DND-41 (cell line): Measurements from ENCODE around the gene CEACAM1.

Source experiments
- ATAC-seq: fragments of 200-7000 bp; cut with Tn5 transposase; 3 replicates; pipeline ENCODE4 v1.9.1; 2021; ENCODE audit warnings: low read depth; ENCODE audit not compliant: insufficient read depth
- DNase-seq: peaks from one replicate; pipeline ENCODE4 v3.0.0-alpha.2; 2020
- H2AFZ ChIP-seq: 2 replicates; pipeline ENCODE4 v1.6.0; 2012; ENCODE audit warnings: low read depth, low read length
- H3K27ac ChIP-seq: 2 replicates; pipeline ENCODE4 v1.5.1; 2012; ENCODE audit warnings: low read length, inconsistent platforms
- H3K27me3 ChIP-seq: fragments of 200-600 bp; sonication (generic); 2 replicates; pipeline ENCODE4 v1.6.0; 2012; ENCODE audit warnings: low read length, mild to moderate bottlenecking, inconsistent platforms; ENCODE audit not compliant: insufficient read depth, poor library complexity
- H3K36me3 ChIP-seq: 2 replicates; pipeline ENCODE4 v1.5.1; 2012; ENCODE audit warnings: low read length, inconsistent platforms; ENCODE audit not compliant: insufficient read depth
- H3K4me1 ChIP-seq: 2 replicates; pipeline ENCODE4 v1.5.1; 2012; ENCODE audit warnings: mild to moderate bottlenecking, low read length; ENCODE audit not compliant: insufficient read depth
- H3K4me2 ChIP-seq: 2 replicates; pipeline ENCODE4 v1.6.0; 2012; ENCODE audit warnings: mild to moderate bottlenecking, moderate library complexity, low read length, inconsistent platforms; ENCODE audit not compliant: insufficient read depth
- H3K4me3 ChIP-seq, 2 experiments: fragments of 200-600 bp in 1 of 2; shearing (Covaris generic) in 1 of 2; 2 replicates each; pipeline ENCODE4 v1.5.1; 2012 to 2016; ENCODE audit warnings: inconsistent platforms in 2 of 2, low read length in 2 of 2, mild to moderate bottlenecking in 2 of 2, low read depth in 1 of 2, moderate library complexity in 1 of 2
- H3K79me2 ChIP-seq: 2 replicates; pipeline ENCODE4 v1.6.0; 2012; ENCODE audit warnings: low read length, inconsistent platforms; ENCODE audit not compliant: insufficient read depth
- H3K9ac ChIP-seq: 2 replicates; pipeline ENCODE4 v1.6.0; 2012; ENCODE audit warnings: low read depth, mild to moderate bottlenecking, inconsistent platforms, low read length, moderate library complexity
- H3K9me3 ChIP-seq: 2 replicates; pipeline ENCODE4 v1.5.1; 2012; ENCODE audit warnings: low read length, moderate library complexity, mild to moderate bottlenecking, inconsistent platforms; ENCODE audit not compliant: insufficient read depth, severe bottlenecking
- H4K20me1 ChIP-seq: 2 replicates; pipeline ENCODE4 v1.6.0; 2012; ENCODE audit warnings: low read length; ENCODE audit not compliant: insufficient read depth
- EZH2 ChIP-seq: IDR thresholded peaks from 3 replicates; pipeline ENCODE4 v1.6.1; 2012; ENCODE audit warnings: borderline replicate concordance, low read depth, mild to moderate bottlenecking, moderate library complexity, low read length, inconsistent platforms; ENCODE audit not compliant: severe bottlenecking
- TF ChIP-seq, protein P1 (sequence below): IDR thresholded peaks from 2 replicates; pipeline ENCODE4 v1.5.1; 2012; ENCODE audit warnings: borderline replicate concordance, low read length, moderate library complexity, mild to moderate bottlenecking; ENCODE audit not compliant: poor library complexity, severe bottlenecking; ENCODE audit errors: extremely low read depth

Gene CEACAM1

DNA sequence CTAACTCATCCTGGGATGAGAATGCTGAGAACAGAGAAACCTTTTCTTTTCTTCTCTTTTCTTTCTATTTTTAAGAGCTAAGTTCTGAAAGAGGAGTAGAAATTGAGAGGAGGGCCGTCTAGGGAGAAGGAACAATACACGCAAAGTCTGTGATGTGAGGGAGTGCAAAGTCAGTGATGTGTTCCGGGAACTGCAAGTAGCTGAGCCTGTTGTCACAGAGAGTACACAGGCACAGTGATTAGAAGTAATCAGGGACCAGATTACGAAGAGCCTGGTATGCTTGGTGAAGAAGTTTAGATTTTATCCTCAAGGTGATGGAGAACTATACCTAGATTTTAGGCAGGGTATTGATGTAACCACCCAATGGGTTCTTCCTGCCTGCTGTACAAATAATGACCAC is 53.5 kb downstream of the CEACAM1 start:
- H3K9me3 ChIP-seq: no peaks in the 10 kb centered on the region
- H3K4me1 ChIP-seq: no peaks in the 10 kb centered on the region
- H3K4me2 ChIP-seq: no peak overlapping the region
- no peaks in the 10 kb centered on the region for H3K79me2 ChIP-seq
- no peaks in the 10 kb centered on the region; the same call in 1 of the 2 replicates for H4K20me1 ChIP-seq
- H3K9ac ChIP-seq: no peak overlapping the region
- ATAC-seq (no peak), DNase-seq (no peak)
- H3K27me3 ChIP-seq: no peaks in the 10 kb centered on the region
- TF ChIP-seq, protein P1, sequence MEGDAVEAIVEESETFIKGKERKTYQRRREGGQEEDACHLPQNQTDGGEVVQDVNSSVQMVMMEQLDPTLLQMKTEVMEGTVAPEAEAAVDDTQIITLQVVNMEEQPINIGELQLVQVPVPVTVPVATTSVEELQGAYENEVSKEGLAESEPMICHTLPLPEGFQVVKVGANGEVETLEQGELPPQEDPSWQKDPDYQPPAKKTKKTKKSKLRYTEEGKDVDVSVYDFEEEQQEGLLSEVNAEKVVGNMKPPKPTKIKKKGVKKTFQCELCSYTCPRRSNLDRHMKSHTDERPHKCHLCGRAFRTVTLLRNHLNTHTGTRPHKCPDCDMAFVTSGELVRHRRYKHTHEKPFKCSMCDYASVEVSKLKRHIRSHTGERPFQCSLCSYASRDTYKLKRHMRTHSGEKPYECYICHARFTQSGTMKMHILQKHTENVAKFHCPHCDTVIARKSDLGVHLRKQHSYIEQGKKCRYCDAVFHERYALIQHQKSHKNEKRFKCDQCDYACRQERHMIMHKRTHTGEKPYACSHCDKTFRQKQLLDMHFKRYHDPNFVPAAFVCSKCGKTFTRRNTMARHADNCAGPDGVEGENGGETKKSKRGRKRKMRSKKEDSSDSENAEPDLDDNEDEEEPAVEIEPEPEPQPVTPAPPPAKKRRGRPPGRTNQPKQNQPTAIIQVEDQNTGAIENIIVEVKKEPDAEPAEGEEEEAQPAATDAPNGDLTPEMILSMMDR: no peak
- no peak for TF ChIP-seq EZH2
- no peak overlapping the region for H3K27ac ChIP-seq
- H3K36me3 ChIP-seq: no peaks in the 10 kb centered on the region
- no peak overlapping the region for H3K4me3 ChIP-seq
- H2AFZ ChIP-seq: no peak overlapping the region

DNA sequence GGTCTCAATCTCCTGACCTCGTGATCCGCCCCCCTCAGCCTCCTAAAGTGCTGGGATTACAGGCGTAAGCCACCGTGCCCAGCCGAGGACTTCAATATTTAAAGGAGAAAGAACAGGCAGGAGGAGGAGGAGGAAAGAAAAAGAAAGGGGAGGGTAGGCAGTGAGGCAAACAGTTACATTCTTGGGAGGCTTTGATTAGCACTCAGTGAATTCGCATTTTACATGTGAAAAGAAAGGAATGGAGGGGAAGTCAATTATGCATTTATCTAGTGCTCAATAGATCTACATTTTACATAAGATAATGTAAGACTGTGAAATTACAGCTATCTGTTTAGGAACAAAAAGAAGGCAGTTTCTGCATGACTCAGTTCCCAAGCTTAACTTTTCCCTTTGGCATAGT is 54.6 kb downstream of the CEACAM1 start:
- Histone ChIP-seq H3K36me3 (no peaks in the 10 kb centered on the region), H3K79me2 (no peaks in the 10 kb centered on the region), H3K9ac (no peak overlapping the region), H3K27ac (no peak overlapping the region), H3K4me3 (no peak overlapping the region), H3K4me2 (no peak overlapping the region), H2AFZ (no peak overlapping the region), H3K27me3 (no peaks in the 10 kb centered on the region), H3K4me1 (no peaks in the 10 kb centered on the region), H3K9me3 (no peaks in the 10 kb centered on the region), H4K20me1 (no peaks in the 10 kb centered on the region; the same call in 1 of the 2 replicates)
- no peak for TF ChIP-seq EZH2
- TF ChIP-seq, protein P1: no peak
- DNase-seq: no peak
- ATAC-seq: no peak

GRCh38 chr19:42472402-42473147 is 55.7 kb downstream of the CEACAM1 start:
- no peaks in the 10 kb centered on the region for H3K4me1 ChIP-seq
- no peak for TF ChIP-seq EZH2
- TF ChIP-seq, protein P1: no peak
- ATAC-seq: no peak
- H3K27me3 ChIP-seq: no peaks in the 10 kb centered on the region
- H3K79me2 ChIP-seq: no peaks in the 10 kb centered on the region
- H3K27ac ChIP-seq: no peak overlapping the region
- H3K4me3 ChIP-seq: no peak overlapping the region
- H3K36me3 ChIP-seq: no peaks in the 10 kb centered on the region
- no peaks in the 10 kb centered on the region for H3K9me3 ChIP-seq
- H3K9ac ChIP-seq: no peak overlapping the region
- H3K4me2 ChIP-seq: no peak overlapping the region
- H4K20me1 ChIP-seq: no peaks in the 10 kb centered on the region; the same call in 1 of the 2 replicates
- DNase-seq: no peak
- H2AFZ ChIP-seq: no peak overlapping the region
